GM23248 (cell line): ENCODE measurements around the gene C3. TPM values are rescaled to one million over a fixed set of nuclear protein-coding genes. Genes with fewer than 3 reads are reported as not detected.
"Not testable (repeated sequence)": the region's sequence is repeated elsewhere in the genome, so short reads cannot be mapped to it uniquely, and the experiment has no call there.

Experiments used
- DNase-seq: peaks from one replicate; pipeline ENCODE4 v3.0.0-alpha.2; 2015
- H2AFZ ChIP-seq: fragments of 200-600 bp; sonication (generic); 2 replicates; pipeline ENCODE4 v1.6.1; 2016; ENCODE audit warnings: antibody characterized with exemption
- H3F3A ChIP-seq: fragments of 200-600 bp; sonication (generic); 2 replicates; pipeline ENCODE4 v1.6.1; 2016; ENCODE audit warnings: mild to moderate bottlenecking, antibody characterized with exemption, mixed run types; ENCODE audit not compliant: insufficient read depth
- H3K27ac ChIP-seq: fragments of 200-600 bp; sonication (generic); 2 replicates; pipeline ENCODE4 v1.5.1; 2016; ENCODE audit warnings: mild to moderate bottlenecking
- H3K27me3 ChIP-seq: fragments of 200-600 bp; sonication (generic); replicated peaks from 2 replicates; pipeline ENCODE4 v1.6.1; 2016; ENCODE audit warnings: mild to moderate bottlenecking; ENCODE audit not compliant: insufficient read depth
- H3K36me3 ChIP-seq: fragments of 200-600 bp; sonication (generic); 2 replicates; pipeline ENCODE4 v1.6.1; 2016; ENCODE audit warnings: low read depth, mild to moderate bottlenecking
- H3K4me1 ChIP-seq: fragments of 200-600 bp; sonication (generic); 2 replicates; pipeline ENCODE4 v1.6.1; 2016; ENCODE audit warnings: mild to moderate bottlenecking; ENCODE audit not compliant: insufficient read depth
- H3K4me2 ChIP-seq: fragments of 200-600 bp; sonication (generic); one replicate; pipeline ENCODE4 v1.6.1; 2016; ENCODE audit warnings: mild to moderate bottlenecking; ENCODE audit not compliant: unreplicated experiment
- H3K4me3 ChIP-seq: fragments of 200-600 bp; sonication (generic); 2 replicates; pipeline ENCODE4 v1.5.1; 2016; ENCODE audit warnings: mild to moderate bottlenecking
- H3K79me2 ChIP-seq: fragments of 200-600 bp; sonication (generic); 2 replicates; pipeline ENCODE4 v1.6.1; 2016; ENCODE audit warnings: mild to moderate bottlenecking; ENCODE audit not compliant: insufficient read depth
- H3K9ac ChIP-seq: fragments of 200-600 bp; sonication (generic); 2 replicates; pipeline ENCODE4 v1.6.1; 2016; ENCODE audit warnings: mild to moderate bottlenecking
- H3K9me2 ChIP-seq: fragments of 200-600 bp; sonication (generic); 2 replicates; pipeline ENCODE4 v1.6.1; 2016; ENCODE audit warnings: mixed run types, mild to moderate bottlenecking, moderate library complexity; ENCODE audit not compliant: insufficient read depth
- H3K9me3 ChIP-seq: fragments of 200-600 bp; sonication (generic); one replicate; pipeline ENCODE4 v1.6.1; 2017; ENCODE audit warnings: low read depth
- H4K20me1 ChIP-seq: fragments of 200-600 bp; sonication (generic); 2 replicates; pipeline ENCODE4 v1.6.0; 2016; ENCODE audit not compliant: insufficient read depth
- EZH2 ChIP-seq: fragments of 200-600 bp; sonication (generic); IDR thresholded peaks from 2 replicates; pipeline ENCODE4 v1.6.1; 2018; ENCODE audit warnings: antibody characterized with exemption, mild to moderate bottlenecking; ENCODE audit not compliant: insufficient read depth, poor library complexity, severe bottlenecking
- EZH2phosphoT487 ChIP-seq: fragments of 200-600 bp; sonication (generic); IDR thresholded peaks from 2 replicates; pipeline ENCODE4 v1.6.1; 2018; ENCODE audit warnings: antibody characterized with exemption, moderate library complexity, mild to moderate bottlenecking, low read depth; ENCODE audit not compliant: insufficient read depth
- WGBS, 2 experiments: methylation state at CpG; one replicate each; pipeline ENCODE4 v1.1.6; 2015 to 2017; ENCODE audit warnings: low lambda C conversion rate in 2 of 2, low coverage in 1 of 2; ENCODE audit errors: missing lambda C conversion rate in 2 of 2; 5-methylcytosine and 5-hydroxymethylcytosine counted together
- in situ Hi-C: fragments of 300-500 bp; cut with MboI; formaldehyde crosslinking; loops from 2 replicates; pipeline ENCODE4 v1.15.0; 2020
- polyA plus RNA-seq: library from polyadenylated mRNA; unstranded; fragments of >200 nt; fragmentation: Nextera tagmentation; extraction: Ambion mirVana; gene quantifications from 2 replicates; pipeline ENCODE4 v1.2.1, GENCODE V29; 2016
- total RNA-seq: library from RNA; depleted of rRNA; stranded (reverse); fragments of >200 nt; shearing (Covaris generic); gene quantifications from 2 replicates; pipeline ENCODE4 v1.2.3, GENCODE V29; 2014

The C3 gene
- total and polyA plus RNA-seq, 2 experiments from 2014 or later = 3.1 to 3.5 TPM

DNA sequence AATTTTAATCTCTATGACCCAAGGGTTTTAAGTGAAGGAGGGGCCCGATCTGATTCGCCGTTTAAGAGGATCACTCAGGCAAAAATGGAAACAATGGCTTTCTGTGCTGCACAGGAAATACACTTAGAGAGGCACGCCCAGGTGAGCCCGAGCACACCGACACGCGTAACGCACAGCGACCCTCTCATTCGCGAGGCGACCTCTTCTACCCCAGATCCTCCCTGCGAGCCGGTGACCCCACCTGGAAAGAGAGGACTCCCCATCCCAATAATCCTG is 46.6 kb upstream of the C3 start:
- in situ Hi-C loops = no loop called here
- no peaks in the 10 kb centered on the region for H3K79me2 ChIP-seq
- H2AFZ ChIP-seq = no peak overlapping the region
- peaks cover 15% of the 10 kb centered on the region for H3K27me3 ChIP-seq
- H3K4me1 ChIP-seq = no peaks in the 10 kb centered on the region
- no peak for DNase-seq
- no peaks in the 10 kb centered on the region for H3K9me2 ChIP-seq
- no peak overlapping the region for H3K9ac ChIP-seq
- no peak overlapping the region for H3K4me3 ChIP-seq
- no peak overlapping the region for H3K27ac ChIP-seq
- no peaks in the 10 kb centered on the region for H3K36me3 ChIP-seq
- H3F3A ChIP-seq = no peaks in the 10 kb centered on the region
- TF ChIP-seq EZH2 = no peak
- TF ChIP-seq EZH2phosphoT487 = no peak
- H3K9me3 ChIP-seq = no peaks in the 10 kb centered on the region
- no peaks in the 10 kb centered on the region for H4K20me1 ChIP-seq
- WGBS, 2 experiments = 14 to 17% methylated on average over 15 of the region's 15 CpGs
- H3K4me2 ChIP-seq = no peak overlapping the region

DNA sequence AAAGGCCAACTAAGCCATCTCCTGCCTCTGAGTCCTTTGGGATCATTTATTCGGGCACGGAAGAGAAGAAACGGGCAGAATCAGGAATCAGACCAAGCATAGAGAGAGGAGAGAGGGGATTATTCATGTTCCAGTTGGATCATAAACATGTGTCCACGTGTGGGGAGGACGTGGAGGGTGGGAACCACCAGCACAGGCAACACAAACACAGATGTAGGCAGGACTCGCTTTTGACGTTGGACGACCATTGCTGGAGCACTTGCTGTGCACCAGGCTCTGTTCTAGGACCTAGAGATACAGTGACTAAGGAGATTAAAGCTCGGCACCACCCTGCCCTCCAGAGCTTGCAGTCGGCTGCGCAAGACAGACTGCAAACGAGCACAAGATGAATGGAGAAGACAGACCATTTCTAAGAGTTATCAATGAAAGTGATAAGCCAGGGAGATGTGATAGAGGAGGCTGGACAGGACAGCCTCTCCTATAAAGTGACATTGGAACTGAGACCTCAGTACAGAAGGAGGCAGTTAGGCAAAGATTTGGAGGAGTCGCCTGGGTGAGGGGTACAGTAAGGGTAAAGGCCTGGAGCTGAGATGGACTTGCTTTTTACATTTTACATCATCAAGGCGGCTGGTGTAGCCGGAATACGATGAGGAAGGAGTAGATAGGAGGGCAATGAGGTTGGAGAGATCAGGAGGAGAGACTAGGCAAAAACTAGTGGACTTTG is 46.1 kb upstream of the C3 start:
- 29 to 34% methylated on average over 16 of the region's 16 CpGs for WGBS, 2 experiments
- no peak overlapping the region for H3K4me2 ChIP-seq
- TF ChIP-seq EZH2phosphoT487 (no peak), EZH2 (no peak)

DNA sequence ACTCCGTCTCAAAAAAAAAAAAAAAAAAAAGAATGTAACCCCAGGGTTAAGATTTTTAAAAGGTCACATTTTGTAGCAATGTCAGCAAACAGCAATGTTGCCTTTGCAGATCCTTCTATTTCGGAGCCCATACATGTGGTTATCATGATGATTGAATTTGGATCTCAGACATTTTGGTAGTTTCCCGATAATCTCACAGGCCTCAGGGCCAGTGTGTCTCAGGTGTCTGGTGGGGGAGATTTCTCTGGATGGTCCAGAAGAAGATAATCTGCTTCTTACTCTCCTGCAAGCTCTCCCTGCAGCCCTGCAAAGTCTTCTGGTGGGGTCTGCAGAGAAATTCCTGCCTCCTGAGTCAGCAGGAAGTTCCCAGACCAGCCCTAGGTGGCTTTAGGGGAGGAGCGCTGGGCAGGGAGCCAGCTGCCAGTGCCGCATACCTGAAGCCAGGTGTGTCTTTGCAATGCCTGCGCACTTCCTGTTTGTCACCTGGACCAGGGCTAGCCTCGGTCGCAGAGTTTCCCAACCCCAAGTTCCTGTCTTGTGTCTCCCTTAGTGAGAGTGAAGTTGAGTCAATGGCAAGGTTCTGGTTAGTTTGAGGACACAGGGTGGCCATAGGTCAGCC is 45.4 kb upstream of the C3 start:
- Histone ChIP-seq H3K4me3 (no peak overlapping the region), H3K36me3 (no peaks in the 10 kb centered on the region), H3K27me3 (peaks cover 15% of the 10 kb centered on the region), H3K9me2 (no peaks in the 10 kb centered on the region), H4K20me1 (no peaks in the 10 kb centered on the region), H3K27ac (no peak overlapping the region), H3K9ac (no peak overlapping the region), H3K4me2 (no peak overlapping the region), H3F3A (no peaks in the 10 kb centered on the region), H3K79me2 (no peaks in the 10 kb centered on the region), H3K4me1 (no peaks in the 10 kb centered on the region), H3K9me3 (no peaks in the 10 kb centered on the region), H2AFZ (no peak overlapping the region)
- no peak for TF ChIP-seq EZH2phosphoT487
- TF ChIP-seq EZH2 = no peak
- 29 to 43% methylated on average over 8 of the region's 8 CpGs for WGBS, 2 experiments
- no peak for DNase-seq
- in situ Hi-C loops = no loop called here

More for the DNA sequence above, 46.1 kb upstream of the C3 start:
- no peak overlapping the region for H3K4me3 ChIP-seq
- no peak for DNase-seq
- no peaks in the 10 kb centered on the region for H4K20me1 ChIP-seq
- in situ Hi-C loops = no loop called here
- H3F3A ChIP-seq = no peaks in the 10 kb centered on the region
- H3K27me3 ChIP-seq = peaks cover 15% of the 10 kb centered on the region
- H3K9ac ChIP-seq = no peak overlapping the region
- no peaks in the 10 kb centered on the region for H3K36me3 ChIP-seq
- H3K9me3 ChIP-seq = no peaks in the 10 kb centered on the region
- no peak overlapping the region for H2AFZ ChIP-seq
- H3K79me2 ChIP-seq = no peaks in the 10 kb centered on the region
- H3K4me1 ChIP-seq = no peaks in the 10 kb centered on the region
- H3K9me2 ChIP-seq = no peaks in the 10 kb centered on the region
- no peak overlapping the region for H3K27ac ChIP-seq

DNA sequence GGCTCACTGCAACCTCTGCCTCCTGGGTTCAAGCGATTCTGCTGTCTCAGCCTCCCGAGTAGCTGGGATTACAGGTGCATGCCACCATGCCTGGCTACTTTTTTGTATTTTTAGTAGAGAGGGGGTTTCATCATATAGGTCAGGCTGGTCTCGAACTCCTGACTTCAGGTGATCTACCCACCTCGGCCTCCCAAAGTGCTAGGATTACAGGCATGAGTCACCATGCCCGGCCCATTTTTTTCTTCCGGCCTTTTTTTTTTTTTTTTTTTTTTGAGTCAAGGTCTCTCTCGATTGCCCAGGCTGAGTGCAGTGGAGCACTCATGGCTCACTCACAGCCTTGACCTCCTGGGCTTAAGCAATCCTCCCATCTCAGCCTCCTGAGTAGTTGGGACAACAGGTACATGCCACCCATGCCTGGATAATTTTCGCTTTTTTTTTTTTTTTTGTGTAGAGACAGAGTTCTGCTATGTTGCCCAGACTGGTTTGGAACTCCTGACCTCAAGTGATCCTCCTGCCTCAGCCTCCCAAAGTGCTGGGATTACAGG is 41.9 kb upstream of the C3 start:
- 53 to 67% methylated on average over 6 to 8 of the region's 8 CpGs for WGBS, 2 experiments
- H4K20me1 ChIP-seq, in situ Hi-C loops: not testable (repeated sequence)

More for the DNA sequence above, 41.9 kb upstream of the C3 start:
- not testable (repeated sequence) for H3F3A ChIP-seq, H3K9me3 ChIP-seq, H3K79me2 ChIP-seq, H3K4me3 ChIP-seq, H3K36me3 ChIP-seq, DNase-seq, H3K4me2 ChIP-seq, H3K9ac ChIP-seq, H3K4me1 ChIP-seq, H3K27ac ChIP-seq, H3K9me2 ChIP-seq, H2AFZ ChIP-seq
- peaks cover 15% of the 10 kb centered on the region for H3K27me3 ChIP-seq
